ENCODE results near the gene RAB42. TPM values are rescaled to one million over a fixed set of nuclear protein-coding genes. Genes with fewer than 3 reads are reported as not detected.

Gene RAB42
- polyA plus RNA-seq (2013, experiment 1 of 2), result 3.5 TPM
- 2.2 TPM for polyA plus RNA-seq (2013, experiment 2 of 2)

GRCh38 chr1:28591708-28592320 lies at the start of gene RAB42:
TSS of gene RAB42 (plus strand) at chr1:28592265. CDS start at chr1:28592512, 247 bp downstream.
- Histone ChIP-seq H3K4me1 (ENCODE audit: control insufficient read depth, insufficient read depth, low read length, poor library complexity, severe bottlenecking) (peaks cover 3% of the 10 kb centered on the region), H3K36me3 (ENCODE audit: control insufficient read depth, insufficient read depth, low read length) (no peaks in the 10 kb centered on the region), H3K9me3 (ENCODE audit: control insufficient read depth, low read length) (no peaks in the 10 kb centered on the region), H3K27ac (ENCODE audit: low read depth, low read length, severe bottlenecking) (no peak within 1 kb of the TSS), H3K4me3 (ENCODE audit: extremely low read depth, insufficient read depth, low read length, poor library complexity, severe bottlenecking) (peak within 1 kb of the TSS; percentile 40)
- WGBS, 2 experiments (ENCODE audit: insufficient coverage in 2 of 2), result 72 to 79% methylated on average over 4 to 5 of the region's 13 CpGs

GRCh38 chr1:28545246-28545628 lies 46.8 kb upstream of the RAB42 start:
- 100% methylated on average over 3 of the region's 4 CpGs; no CpG with 5 or more reads in 1 of the 2 experiments for WGBS, 2 experiments (ENCODE audit: insufficient coverage in 2 of 2)
- no peak overlapping the region for H3K27ac ChIP-seq (ENCODE audit: low read depth, low read length, severe bottlenecking)
- H3K9me3 ChIP-seq (ENCODE audit: control insufficient read depth, low read length), result no peaks in the 10 kb centered on the region
- H3K4me1 ChIP-seq (ENCODE audit: control insufficient read depth, insufficient read depth, low read length, poor library complexity, severe bottlenecking), result no peaks in the 10 kb centered on the region
- H3K4me3 ChIP-seq (ENCODE audit: extremely low read depth, insufficient read depth, low read length, poor library complexity, severe bottlenecking), result no peak overlapping the region
- no peaks in the 10 kb centered on the region for H3K36me3 ChIP-seq (ENCODE audit: control insufficient read depth, insufficient read depth, low read length)

- Histone ChIP-seq H3K4me3 (ENCODE audit: extremely low read depth, insufficient read depth, low read length, poor library complexity, severe bottlenecking) (no peak overlapping the region), H3K27ac (ENCODE audit: low read depth, low read length, severe bottlenecking) (no peak overlapping the region), H3K4me1 (ENCODE audit: control insufficient read depth, insufficient read depth, low read length, poor library complexity, severe bottlenecking) (peaks cover 4% of the 10 kb centered on the region), H3K36me3 (ENCODE audit: control insufficient read depth, insufficient read depth, low read length) (no peaks in the 10 kb centered on the region), H3K9me3 (ENCODE audit: control insufficient read depth, low read length) (no peaks in the 10 kb centered on the region)
- 100% methylated on average over 3 of the region's 3 CpGs; no CpG with 5 or more reads in 1 of the 2 experiments for WGBS, 2 experiments (ENCODE audit: insufficient coverage in 2 of 2)
Measured at GRCh38 chr1:28548318-28548717, 43.7 kb upstream of the RAB42 start.

- WGBS, 2 experiments (ENCODE audit: insufficient coverage in 2 of 2), result 98 to 100% methylated on average over 1 to 6 of the region's 6 CpGs
Measured at GRCh38 chr1:28551381-28551780, 40.7 kb upstream of the RAB42 start.

GRCh38 chr1:28552758-28553663 lies 39.1 kb upstream of the RAB42 start, which contains the start of gene TRNAU1AP:
TSS of gene TRNAU1AP (plus strand) at chr1:28553085. CDS start at chr1:28553111, 26 bp downstream.
- no peaks in the 10 kb centered on the region for H3K9me3 ChIP-seq (ENCODE audit: control insufficient read depth, low read length)
- H3K4me3 ChIP-seq (ENCODE audit: extremely low read depth, insufficient read depth, low read length, poor library complexity, severe bottlenecking), result peak within 1 kb of the TSS; percentile 77
- H3K36me3 ChIP-seq (ENCODE audit: control insufficient read depth, insufficient read depth, low read length), result peaks cover 22% of the 10 kb centered on the region
- H3K4me1 ChIP-seq (ENCODE audit: control insufficient read depth, insufficient read depth, low read length, poor library complexity, severe bottlenecking), result peaks cover 4% of the 10 kb centered on the region
- WGBS, 2 experiments (ENCODE audit: insufficient coverage in 2 of 2), result 0% methylated on average over 54 to 60 of the region's 63 CpGs
- no peak within 1 kb of the TSS for H3K27ac ChIP-seq (ENCODE audit: low read depth, low read length, severe bottlenecking)

More at GRCh38 chr1:28551381-28551780, 40.7 kb upstream of the RAB42 start:
- peaks cover 12% of the 10 kb centered on the region for H3K36me3 ChIP-seq (ENCODE audit: control insufficient read depth, insufficient read depth, low read length)
- H3K4me1 ChIP-seq (ENCODE audit: control insufficient read depth, insufficient read depth, low read length, poor library complexity, severe bottlenecking), result peaks cover 4% of the 10 kb centered on the region
- H3K9me3 ChIP-seq (ENCODE audit: control insufficient read depth, low read length), result no peaks in the 10 kb centered on the region
- no peak overlapping the region for H3K27ac ChIP-seq (ENCODE audit: low read depth, low read length, severe bottlenecking)
- H3K4me3 ChIP-seq (ENCODE audit: extremely low read depth, insufficient read depth, low read length, poor library complexity, severe bottlenecking), result no peak overlapping the region

- no peaks in the 10 kb centered on the region for H3K4me1 ChIP-seq (ENCODE audit: control insufficient read depth, insufficient read depth, low read length, poor library complexity, severe bottlenecking)
- H3K27ac ChIP-seq (ENCODE audit: low read depth, low read length, severe bottlenecking), result no peak overlapping the region
- WGBS, 2 experiments (ENCODE audit: insufficient coverage in 2 of 2), result 100% methylated on average over 1 of the region's 3 CpGs
- peaks cover 84% of the 10 kb centered on the region for H3K36me3 ChIP-seq (ENCODE audit: control insufficient read depth, insufficient read depth, low read length)
- H3K9me3 ChIP-seq (ENCODE audit: control insufficient read depth, low read length), result no peaks in the 10 kb centered on the region
- no peak overlapping the region for H3K4me3 ChIP-seq (ENCODE audit: extremely low read depth, insufficient read depth, low read length, poor library complexity, severe bottlenecking)
Measured at GRCh38 chr1:28560886-28561285, 31.2 kb upstream of the RAB42 start.

GRCh38 chr1:28564310-28564709 lies 27.8 kb upstream of the RAB42 start:
- H3K9me3 ChIP-seq (ENCODE audit: control insufficient read depth, low read length), result no peaks in the 10 kb centered on the region
- H3K4me1 ChIP-seq (ENCODE audit: control insufficient read depth, insufficient read depth, low read length, poor library complexity, severe bottlenecking), result no peaks in the 10 kb centered on the region
- no peak overlapping the region for H3K27ac ChIP-seq (ENCODE audit: low read depth, low read length, severe bottlenecking)
- peaks cover 84% of the 10 kb centered on the region for H3K36me3 ChIP-seq (ENCODE audit: control insufficient read depth, insufficient read depth, low read length)
- H3K4me3 ChIP-seq (ENCODE audit: extremely low read depth, insufficient read depth, low read length, poor library complexity, severe bottlenecking), result no peak overlapping the region

GRCh38 chr1:28565040-28565439 lies 27.0 kb upstream of the RAB42 start:
- Histone ChIP-seq H3K4me1 (ENCODE audit: control insufficient read depth, insufficient read depth, low read length, poor library complexity, severe bottlenecking) (no peaks in the 10 kb centered on the region), H3K4me3 (ENCODE audit: extremely low read depth, insufficient read depth, low read length, poor library complexity, severe bottlenecking) (no peak overlapping the region), H3K9me3 (ENCODE audit: control insufficient read depth, low read length) (no peaks in the 10 kb centered on the region), H3K27ac (ENCODE audit: low read depth, low read length, severe bottlenecking) (no peak overlapping the region), H3K36me3 (ENCODE audit: control insufficient read depth, insufficient read depth, low read length) (peaks cover 79% of the 10 kb centered on the region)
- 96 to 98% methylated on average over 7 of the region's 7 CpGs for WGBS, 2 experiments (ENCODE audit: insufficient coverage in 2 of 2)

GRCh38 chr1:28565726-28566125 lies 26.3 kb upstream of the RAB42 start:
- Histone ChIP-seq H3K36me3 (ENCODE audit: control insufficient read depth, insufficient read depth, low read length) (peaks cover 77% of the 10 kb centered on the region), H3K9me3 (ENCODE audit: control insufficient read depth, low read length) (no peaks in the 10 kb centered on the region), H3K4me3 (ENCODE audit: extremely low read depth, insufficient read depth, low read length, poor library complexity, severe bottlenecking) (no peak overlapping the region), H3K27ac (ENCODE audit: low read depth, low read length, severe bottlenecking) (no peak overlapping the region), H3K4me1 (ENCODE audit: control insufficient read depth, insufficient read depth, low read length, poor library complexity, severe bottlenecking) (no peaks in the 10 kb centered on the region)
- 92 to 93% methylated on average over 6 of the region's 6 CpGs for WGBS, 2 experiments (ENCODE audit: insufficient coverage in 2 of 2)

- 100% methylated on average over 1 of the region's 2 CpGs; no CpG with 5 or more reads in 1 of the 2 experiments for WGBS, 2 experiments (ENCODE audit: insufficient coverage in 2 of 2)
- no peak overlapping the region for H3K27ac ChIP-seq (ENCODE audit: low read depth, low read length, severe bottlenecking)
- no peaks in the 10 kb centered on the region for H3K4me1 ChIP-seq (ENCODE audit: control insufficient read depth, insufficient read depth, low read length, poor library complexity, severe bottlenecking)
- no peak overlapping the region for H3K4me3 ChIP-seq (ENCODE audit: extremely low read depth, insufficient read depth, low read length, poor library complexity, severe bottlenecking)
- peaks cover 77% of the 10 kb centered on the region for H3K36me3 ChIP-seq (ENCODE audit: control insufficient read depth, insufficient read depth, low read length)
- no peaks in the 10 kb centered on the region for H3K9me3 ChIP-seq (ENCODE audit: control insufficient read depth, low read length)
Measured at GRCh38 chr1:28566931-28567330, 25.1 kb upstream of the RAB42 start.
